PFSK-1 (cell line): ENCODE results near the gene DSEL.

ENCODE experiments used
- POLR2AphosphoS5 ChIP-seq: IDR thresholded peaks from 2 replicates; pipeline ENCODE4 v1.6.1; 2012; ENCODE audit warnings: low read depth, mild to moderate bottlenecking, control low read depth, low read length, moderate library complexity
- TF ChIP-seq, protein P1 (sequence below), 2 experiments: IDR thresholded peaks; 2 replicates each; pipeline versions ENCODE4 v1.6.1 to v1.8.0; 2011 to 2012; ENCODE audit warnings: low read depth in 2 of 2, low read length in 2 of 2, control low read depth in 1 of 2, inconsistent platforms in 1 of 2, mild to moderate bottlenecking in 1 of 2, moderate library complexity in 1 of 2; ENCODE audit not compliant: insufficient read depth in 1 of 2

GRCh38 chr18:67518566-67518965 is 2.0 kb upstream of the DSEL start:
- TF ChIP-seq, protein P1, sequence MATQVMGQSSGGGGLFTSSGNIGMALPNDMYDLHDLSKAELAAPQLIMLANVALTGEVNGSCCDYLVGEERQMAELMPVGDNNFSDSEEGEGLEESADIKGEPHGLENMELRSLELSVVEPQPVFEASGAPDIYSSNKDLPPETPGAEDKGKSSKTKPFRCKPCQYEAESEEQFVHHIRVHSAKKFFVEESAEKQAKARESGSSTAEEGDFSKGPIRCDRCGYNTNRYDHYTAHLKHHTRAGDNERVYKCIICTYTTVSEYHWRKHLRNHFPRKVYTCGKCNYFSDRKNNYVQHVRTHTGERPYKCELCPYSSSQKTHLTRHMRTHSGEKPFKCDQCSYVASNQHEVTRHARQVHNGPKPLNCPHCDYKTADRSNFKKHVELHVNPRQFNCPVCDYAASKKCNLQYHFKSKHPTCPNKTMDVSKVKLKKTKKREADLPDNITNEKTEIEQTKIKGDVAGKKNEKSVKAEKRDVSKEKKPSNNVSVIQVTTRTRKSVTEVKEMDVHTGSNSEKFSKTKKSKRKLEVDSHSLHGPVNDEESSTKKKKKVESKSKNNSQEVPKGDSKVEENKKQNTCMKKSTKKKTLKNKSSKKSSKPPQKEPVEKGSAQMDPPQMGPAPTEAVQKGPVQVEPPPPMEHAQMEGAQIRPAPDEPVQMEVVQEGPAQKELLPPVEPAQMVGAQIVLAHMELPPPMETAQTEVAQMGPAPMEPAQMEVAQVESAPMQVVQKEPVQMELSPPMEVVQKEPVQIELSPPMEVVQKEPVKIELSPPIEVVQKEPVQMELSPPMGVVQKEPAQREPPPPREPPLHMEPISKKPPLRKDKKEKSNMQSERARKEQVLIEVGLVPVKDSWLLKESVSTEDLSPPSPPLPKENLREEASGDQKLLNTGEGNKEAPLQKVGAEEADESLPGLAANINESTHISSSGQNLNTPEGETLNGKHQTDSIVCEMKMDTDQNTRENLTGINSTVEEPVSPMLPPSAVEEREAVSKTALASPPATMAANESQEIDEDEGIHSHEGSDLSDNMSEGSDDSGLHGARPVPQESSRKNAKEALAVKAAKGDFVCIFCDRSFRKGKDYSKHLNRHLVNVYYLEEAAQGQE (IDR thresholded peaks at IDR 0.05; ENCODE audit: insufficient read depth in 1 of 2, low read depth in 2 of 2, low read length in 2 of 2), result no peak
- TF ChIP-seq POLR2AphosphoS5, result no peak
